ENCODE results near the gene ABLIM3.

Gene ABLIM3

DNA sequence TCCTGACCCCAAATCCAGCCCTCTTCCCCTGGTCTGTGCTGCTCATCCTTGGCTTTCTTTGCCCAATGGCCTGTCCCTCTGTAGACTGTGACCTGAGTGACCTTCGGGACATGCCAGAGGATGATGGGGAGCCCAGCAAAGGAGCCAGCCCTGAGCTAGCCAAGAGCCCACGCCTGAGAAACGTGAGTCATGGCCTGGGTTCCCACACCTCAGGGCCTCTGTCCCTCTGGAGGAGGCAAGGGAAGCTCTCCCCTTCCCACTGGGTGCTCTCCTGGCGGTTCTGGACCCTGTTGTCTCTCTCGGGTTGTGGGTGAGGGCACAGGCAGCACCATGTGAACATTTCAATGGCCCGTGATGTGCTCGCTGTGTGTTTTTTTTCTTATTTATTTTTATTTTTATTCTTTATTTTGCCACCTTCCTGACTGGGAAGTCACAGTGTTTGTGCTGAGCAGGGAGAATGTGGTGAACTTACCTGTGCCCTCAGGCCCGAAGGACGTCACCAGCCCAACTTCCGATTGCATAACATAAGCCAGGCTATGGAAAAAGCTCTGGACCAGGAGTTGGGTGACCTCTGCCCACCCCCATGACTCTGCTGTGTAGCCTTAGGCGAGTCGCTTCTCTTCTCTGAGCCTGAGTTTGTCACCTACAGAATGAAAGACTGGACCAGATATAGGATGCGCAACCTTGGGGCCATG, 159.9 kb downstream of the ABLIM3 start:
- H3K9ac ChIP-seq (ENCODE audit: low read depth, low read length, poor library complexity, severe bottlenecking) = no peak overlapping the region
- no peaks in the 10 kb centered on the region for H3K79me2 ChIP-seq (ENCODE audit: insufficient read depth, low read length)
- no peak overlapping the region for H2AFZ ChIP-seq (ENCODE audit: low read length)
- no peak overlapping the region for H3K4me2 ChIP-seq (ENCODE audit: low read depth, low read length, poor library complexity, severe bottlenecking)
- H3K36me3 ChIP-seq (ENCODE audit: insufficient read depth, low read length) = no peaks in the 10 kb centered on the region
- H3K4me1 ChIP-seq (ENCODE audit: insufficient read depth, low read length, poor library complexity, severe bottlenecking) = peaks cover 10% of the 10 kb centered on the region
- no peaks in the 10 kb centered on the region for H3K9me3 ChIP-seq (ENCODE audit: insufficient read depth, low read depth, low read length)
- no peaks in the 10 kb centered on the region for H3K27me3 ChIP-seq (ENCODE audit: insufficient read depth, low read length, poor library complexity, severe bottlenecking)
- no peaks in the 10 kb centered on the region for H3K9me2 ChIP-seq (replicated peaks; ENCODE audit: low read depth, low read length)
- H3F3A ChIP-seq (ENCODE audit: low read depth) = no peaks in the 10 kb centered on the region
- no peaks in the 10 kb centered on the region for H4K20me1 ChIP-seq (ENCODE audit: insufficient read depth, low read length, poor library complexity, severe bottlenecking)
- no peak overlapping the region for H3K4me3 ChIP-seq (ENCODE audit: low read length, poor library complexity, severe bottlenecking)
- no peak for TF ChIP-seq CTCF (conservative IDR thresholded peaks at IDR 0.05; ENCODE audit: low read length)
- TF ChIP-seq EZH2phosphoT487 (IDR thresholded peaks at IDR 0.05; ENCODE audit: borderline replicate concordance) = no peak

- no peaks in the 10 kb centered on the region for H3K27me3 ChIP-seq (ENCODE audit: insufficient read depth, low read length, poor library complexity, severe bottlenecking)
- H3K9me3 ChIP-seq (ENCODE audit: insufficient read depth, low read depth, low read length) = no peaks in the 10 kb centered on the region
- H3K4me1 ChIP-seq (ENCODE audit: insufficient read depth, low read length, poor library complexity, severe bottlenecking) = peaks cover 8% of the 10 kb centered on the region
- H3K36me3 ChIP-seq (ENCODE audit: insufficient read depth, low read length) = no peaks in the 10 kb centered on the region
- H3K4me3 ChIP-seq (ENCODE audit: low read length, poor library complexity, severe bottlenecking) = no peak overlapping the region
- H4K20me1 ChIP-seq (ENCODE audit: insufficient read depth, low read length, poor library complexity, severe bottlenecking) = no peaks in the 10 kb centered on the region
- H2AFZ ChIP-seq (ENCODE audit: low read length) = no peak overlapping the region
- H3K9ac ChIP-seq (ENCODE audit: low read depth, low read length, poor library complexity, severe bottlenecking) = no peak overlapping the region
- TF ChIP-seq CTCF (conservative IDR thresholded peaks at IDR 0.05; ENCODE audit: low read length) = no peak
- no peaks in the 10 kb centered on the region for H3K79me2 ChIP-seq (ENCODE audit: insufficient read depth, low read length)
- H3F3A ChIP-seq (ENCODE audit: low read depth) = no peaks in the 10 kb centered on the region
- H3K4me2 ChIP-seq (ENCODE audit: low read depth, low read length, poor library complexity, severe bottlenecking) = no peak overlapping the region
- no peaks in the 10 kb centered on the region for H3K9me2 ChIP-seq (replicated peaks; ENCODE audit: low read depth, low read length)
Measured at GRCh38 chr5:149301744-149302380, 160.6 kb downstream of the ABLIM3 start.

GRCh38 chr5:149302641-149303040, 161.3 kb downstream of the ABLIM3 start:
- H3K4me3 ChIP-seq (ENCODE audit: low read length, poor library complexity, severe bottlenecking) = no peak overlapping the region
- H3K9ac ChIP-seq (ENCODE audit: low read depth, low read length, poor library complexity, severe bottlenecking) = no peak overlapping the region
- H4K20me1 ChIP-seq (ENCODE audit: insufficient read depth, low read length, poor library complexity, severe bottlenecking) = no peaks in the 10 kb centered on the region
- TF ChIP-seq CTCF (conservative IDR thresholded peaks at IDR 0.05; ENCODE audit: low read length) = no peak
- no peak for TF ChIP-seq EZH2phosphoT487 (IDR thresholded peaks at IDR 0.05; ENCODE audit: borderline replicate concordance)
- no peaks in the 10 kb centered on the region for H3K79me2 ChIP-seq (ENCODE audit: insufficient read depth, low read length)
- H3K9me2 ChIP-seq (replicated peaks; ENCODE audit: low read depth, low read length) = no peaks in the 10 kb centered on the region
- no peaks in the 10 kb centered on the region for H3K9me3 ChIP-seq (ENCODE audit: insufficient read depth, low read depth, low read length)
- H3K27me3 ChIP-seq (ENCODE audit: insufficient read depth, low read length, poor library complexity, severe bottlenecking) = no peaks in the 10 kb centered on the region
- no peak overlapping the region for H2AFZ ChIP-seq (ENCODE audit: low read length)
- no peaks in the 10 kb centered on the region for H3K36me3 ChIP-seq (ENCODE audit: insufficient read depth, low read length)
- H3F3A ChIP-seq (ENCODE audit: low read depth) = no peaks in the 10 kb centered on the region
- H3K4me1 ChIP-seq (ENCODE audit: insufficient read depth, low read length, poor library complexity, severe bottlenecking) = peaks cover 8% of the 10 kb centered on the region
- H3K4me2 ChIP-seq (ENCODE audit: low read depth, low read length, poor library complexity, severe bottlenecking) = no peak overlapping the region
